ENCODE measurements around the gene AZIN2. TPM values are rescaled to one million over a fixed set of nuclear protein-coding genes. Genes with fewer than 3 reads are reported as not detected.
"Not testable (repeated sequence)": the region's sequence is repeated elsewhere in the genome, so short reads cannot be mapped to it uniquely, and the experiment has no call there.

Gene AZIN2
- total RNA-seq, 2 experiments from 2014 or later: 16.5 to 16.6 TPM

- DNase-seq: no peak
- H3K36me3 Mint-ChIP-seq: peaks cover 7% of the 10 kb centered on the region
- H3K27me3 Mint-ChIP-seq: no peaks in the 10 kb centered on the region
- peaks cover 1% of the 10 kb centered on the region for H3K9me3 Mint-ChIP-seq
- no peak overlapping the region for H3K4me3 Mint-ChIP-seq
- no peak overlapping the region for H3K27ac Mint-ChIP-seq
- POLR2A ChIA-PET: no interaction called here
- peaks cover 39% of the 10 kb centered on the region for H3K4me1 Mint-ChIP-seq
- ATAC-seq (ENCODE audit: low read depth): no peak
Observed at GRCh38 chr1:33130297-33130696, 49.3 kb downstream of the AZIN2 start.

DNA sequence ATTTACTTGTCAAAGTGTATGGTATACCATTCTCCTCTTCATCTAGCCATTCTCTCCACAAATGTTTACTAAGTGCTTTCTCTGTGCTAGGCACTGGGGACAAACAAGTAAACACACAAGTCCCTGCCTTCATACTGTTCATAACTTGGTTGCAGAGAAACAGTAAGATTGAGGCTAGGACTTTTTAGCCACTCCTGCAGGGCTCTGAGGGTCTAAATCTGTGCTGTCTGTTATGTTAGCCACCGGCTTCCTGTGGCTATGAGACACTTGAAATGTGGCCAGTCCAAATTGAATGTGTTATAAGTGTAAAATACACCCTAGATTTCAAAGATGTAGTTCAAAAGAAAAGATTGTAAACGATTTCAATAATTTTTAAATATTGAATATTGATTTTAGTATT lies 50.2 kb downstream of the AZIN2 start:
- Mint-ChIP-seq H3K27me3 (no peaks in the 10 kb centered on the region), H3K27ac (no peak overlapping the region), H3K4me3 (no peak overlapping the region), H3K36me3 (no peaks in the 10 kb centered on the region), H3K9me3 (peaks cover 1% of the 10 kb centered on the region), H3K4me1 (peaks cover 31% of the 10 kb centered on the region)
- no peak for DNase-seq
- POLR2A ChIA-PET: no interaction called here
- ATAC-seq (ENCODE audit: low read depth): no peak

DNA sequence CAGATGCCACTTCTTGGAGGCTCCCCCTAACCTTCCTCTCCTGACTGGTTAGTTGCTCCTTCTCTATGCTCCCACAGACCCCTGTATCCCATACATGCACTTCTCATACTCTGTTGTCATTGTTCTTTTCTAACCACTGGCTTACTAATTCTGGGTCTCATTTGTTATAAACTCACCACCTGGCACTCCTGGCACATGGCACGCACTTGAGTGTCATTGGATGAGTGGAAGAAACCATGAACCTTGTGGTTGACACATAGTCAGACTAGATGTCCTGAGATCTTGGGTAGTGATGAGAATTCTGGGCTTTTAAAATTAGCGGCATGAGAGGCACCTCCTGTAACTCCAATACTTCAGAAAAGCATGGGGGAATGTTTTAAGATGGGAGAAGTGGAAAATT lies 51.6 kb downstream of the AZIN2 start:
- Mint-ChIP-seq H3K36me3 (no peaks in the 10 kb centered on the region), H3K9me3 (peaks cover 1% of the 10 kb centered on the region), H3K27me3 (no peaks in the 10 kb centered on the region), H3K4me1 (peaks cover 30% of the 10 kb centered on the region), H3K4me3 (no peak overlapping the region), H3K27ac (peak overlapping the region; percentile 56)
- DNase-seq: no peak
- POLR2A ChIA-PET: no interaction called here
- ATAC-seq (ENCODE audit: low read depth): no peak

DNA sequence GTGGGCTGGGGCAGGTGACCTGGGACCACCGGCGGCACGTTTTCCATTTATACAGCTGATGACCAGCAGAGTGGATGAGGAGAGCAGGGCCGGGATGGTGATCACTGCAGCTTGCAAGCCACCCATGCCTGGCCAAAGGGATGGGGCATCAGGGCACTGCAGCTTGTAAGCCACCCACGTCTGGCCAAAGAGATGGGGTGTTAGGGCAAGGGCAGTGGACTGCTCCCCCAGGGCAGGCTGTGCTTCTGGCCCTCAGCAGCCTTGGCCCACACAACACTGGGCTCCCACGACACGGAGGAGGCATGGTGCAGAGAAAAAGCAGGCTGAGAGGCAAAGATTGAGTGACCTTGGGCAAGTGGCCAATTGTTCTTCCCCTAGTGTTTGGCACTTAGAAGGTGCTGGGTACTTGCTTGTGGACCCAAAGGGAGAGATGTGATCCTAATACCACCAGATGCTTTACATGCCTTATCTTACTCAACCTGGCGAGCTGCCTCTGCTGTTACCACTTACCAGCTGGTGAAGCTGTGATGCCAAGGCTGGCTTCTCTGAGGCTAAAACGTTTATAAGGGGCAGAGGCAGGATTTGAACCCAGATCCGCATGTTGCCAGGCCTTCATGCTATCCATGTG lies 52.6 kb downstream of the AZIN2 start:
- Mint-ChIP-seq H3K27me3 (no peaks in the 10 kb centered on the region), H3K27ac (no peak overlapping the region), H3K9me3 (peaks cover 1% of the 10 kb centered on the region), H3K4me1 (peaks cover 26% of the 10 kb centered on the region), H3K4me3 (no peak overlapping the region), H3K36me3 (no peaks in the 10 kb centered on the region)
- ATAC-seq (ENCODE audit: low read depth): no peak
- POLR2A ChIA-PET: no interaction called here
- no peak for DNase-seq

- H3K36me3 Mint-ChIP-seq; H3K9me3 Mint-ChIP-seq; POLR2A ChIA-PET; DNase-seq; H3K4me3 Mint-ChIP-seq; ATAC-seq (ENCODE audit: low read depth); H3K27ac Mint-ChIP-seq; H3K27me3 Mint-ChIP-seq: not testable (repeated sequence)
- peaks cover 15% of the 10 kb centered on the region for H3K4me1 Mint-ChIP-seq
Observed at GRCh38 chr1:33136041-33136440, 55.1 kb downstream of the AZIN2 start.

- Mint-ChIP-seq H3K36me3 (no peaks in the 10 kb centered on the region), H3K4me3 (no peak overlapping the region), H3K27me3 (no peaks in the 10 kb centered on the region), H3K9me3 (no peaks in the 10 kb centered on the region), H3K4me1 (peaks cover 11% of the 10 kb centered on the region), H3K27ac (no peak overlapping the region)
- POLR2A ChIA-PET: interaction anchor here (0.6 to 0.8 kb wide), 2 partner anchors 11 to 475 kb away, joined by 4 read pairs; no protein-coding TSS in a partner anchor
- peak; percentile 63 for DNase-seq
- peak; percentile 53 for ATAC-seq (ENCODE audit: low read depth)
Observed at GRCh38 chr1:33137800-33138199, 56.8 kb downstream of the AZIN2 start.

DNA sequence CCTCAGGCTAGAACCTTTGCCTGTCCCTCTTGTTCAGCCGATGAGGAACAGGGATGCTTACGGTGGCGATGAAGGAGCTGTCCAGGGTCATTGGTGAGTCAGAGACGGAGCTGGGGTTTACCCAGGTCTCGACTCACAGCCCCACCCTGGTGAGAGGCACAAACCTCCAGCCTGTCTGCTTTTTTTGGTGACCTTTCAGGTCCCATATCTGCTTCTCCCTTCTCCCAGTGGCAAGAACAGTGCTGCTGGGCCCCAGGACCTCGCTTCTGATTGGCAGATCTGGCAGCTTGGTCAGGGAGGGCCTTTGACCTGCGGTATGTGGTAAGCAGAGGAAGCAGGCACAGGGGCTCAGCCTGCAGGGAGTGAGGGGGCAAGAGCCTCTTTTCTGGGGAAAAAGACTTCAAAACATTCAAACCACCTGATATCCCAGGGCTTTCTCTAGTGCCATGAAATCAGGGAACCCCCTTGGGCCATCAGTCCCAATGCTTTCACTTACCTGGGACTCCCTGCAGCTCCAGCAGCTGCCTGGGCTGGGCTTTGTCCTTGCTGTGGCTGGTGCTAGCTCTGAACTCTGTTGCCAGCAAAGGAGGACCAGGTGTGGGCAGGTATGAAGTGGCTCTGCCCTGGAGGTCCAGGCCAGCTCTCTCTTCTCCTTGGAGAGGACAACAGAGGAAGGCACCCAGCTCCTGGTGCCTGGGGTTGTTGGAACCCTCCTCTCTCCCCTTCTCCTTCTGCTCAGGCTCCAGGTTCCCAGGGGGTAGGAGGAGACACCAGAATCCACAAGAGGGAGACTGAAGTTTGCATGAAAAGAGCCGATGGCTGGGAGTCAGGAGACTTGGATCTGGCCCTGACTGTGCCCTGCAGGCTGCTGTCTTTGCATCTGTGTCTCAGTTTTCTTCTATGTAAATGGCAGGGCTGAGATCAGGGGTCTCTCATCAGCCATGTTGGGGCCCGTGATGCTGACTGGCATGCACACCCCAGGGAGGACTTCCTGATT lies 59.5 kb downstream of the AZIN2 start:
- peaks cover 14% of the 10 kb centered on the region for H3K4me1 Mint-ChIP-seq
- DNase-seq: no peak
- H3K9me3 Mint-ChIP-seq: no peaks in the 10 kb centered on the region
- ATAC-seq (ENCODE audit: low read depth): no peak
- POLR2A ChIA-PET: interaction anchor here (0.7 to 1.3 kb wide), 2 partner anchors 13 to 14 kb away, joined by 3 to 4 read pairs; no protein-coding TSS in a partner anchor
- no peak overlapping the region for H3K4me3 Mint-ChIP-seq
- H3K27ac Mint-ChIP-seq: no peak overlapping the region
- H3K27me3 Mint-ChIP-seq: no peaks in the 10 kb centered on the region
- H3K36me3 Mint-ChIP-seq: no peaks in the 10 kb centered on the region

DNA sequence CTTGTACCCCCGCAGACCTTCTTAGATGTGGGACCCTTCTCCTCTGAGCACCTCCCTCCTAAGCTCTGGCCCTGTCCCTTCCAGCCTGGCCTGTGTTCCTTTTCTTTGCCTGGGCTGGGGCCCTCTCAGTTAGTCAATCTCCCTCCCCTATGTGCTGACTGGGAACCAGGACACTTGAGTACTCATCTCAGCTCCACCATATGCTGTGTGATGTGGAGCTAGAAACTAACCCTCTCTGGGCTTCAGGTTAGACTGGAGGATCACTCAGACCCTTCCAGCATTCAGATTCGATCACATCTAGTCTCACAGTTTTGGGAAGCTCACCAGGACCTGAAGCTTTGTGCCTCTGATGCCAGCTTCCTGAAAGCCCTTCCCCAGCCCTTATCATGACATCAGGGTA lies 60.3 kb downstream of the AZIN2 start:
- H3K9me3 Mint-ChIP-seq: no peaks in the 10 kb centered on the region
- no peak overlapping the region for H3K4me3 Mint-ChIP-seq
- ATAC-seq (ENCODE audit: low read depth): no peak
- no peaks in the 10 kb centered on the region for H3K27me3 Mint-ChIP-seq
- peak overlapping the region; percentile 74 for H3K27ac Mint-ChIP-seq
- H3K4me1 Mint-ChIP-seq: peaks cover 13% of the 10 kb centered on the region
- DNase-seq: no peak
- no peaks in the 10 kb centered on the region for H3K36me3 Mint-ChIP-seq
- POLR2A ChIA-PET: interaction anchor here (1.3 kb wide), 1 partner anchor 14 kb away, joined by 3 read pairs; no protein-coding TSS in a partner anchor

- Mint-ChIP-seq H3K4me1 (peaks cover 12% of the 10 kb centered on the region), H3K4me3 (no peak overlapping the region), H3K36me3 (peaks cover 3% of the 10 kb centered on the region), H3K27ac (no peak overlapping the region), H3K27me3 (no peaks in the 10 kb centered on the region), H3K9me3 (no peaks in the 10 kb centered on the region)
- POLR2A ChIA-PET: interaction anchor here (0.6 to 1.3 kb wide), 2 partner anchors 14 to 188 kb away, joined by 3 to 4 read pairs; no protein-coding TSS in a partner anchor
- no peak for ATAC-seq (ENCODE audit: low read depth)
- DNase-seq: no peak
Observed at GRCh38 chr1:33141781-33142180, 60.8 kb downstream of the AZIN2 start.

GRCh38 chr1:33142483-33143064 lies 61.6 kb downstream of the AZIN2 start:
- Mint-ChIP-seq H3K4me1 (peaks cover 12% of the 10 kb centered on the region), H3K4me3 (no peak overlapping the region), H3K9me3 (no peaks in the 10 kb centered on the region), H3K36me3 (peaks cover 4% of the 10 kb centered on the region), H3K27me3 (no peaks in the 10 kb centered on the region), H3K27ac (no peak overlapping the region)
- DNase-seq (no peak), ATAC-seq (ENCODE audit: low read depth) (no peak)
- POLR2A ChIA-PET: interaction anchor here (0.6 to 1.5 kb wide), 2 partner anchors 19 to 189 kb away, joined by 3 to 4 read pairs; no protein-coding TSS in a partner anchor

DNA sequence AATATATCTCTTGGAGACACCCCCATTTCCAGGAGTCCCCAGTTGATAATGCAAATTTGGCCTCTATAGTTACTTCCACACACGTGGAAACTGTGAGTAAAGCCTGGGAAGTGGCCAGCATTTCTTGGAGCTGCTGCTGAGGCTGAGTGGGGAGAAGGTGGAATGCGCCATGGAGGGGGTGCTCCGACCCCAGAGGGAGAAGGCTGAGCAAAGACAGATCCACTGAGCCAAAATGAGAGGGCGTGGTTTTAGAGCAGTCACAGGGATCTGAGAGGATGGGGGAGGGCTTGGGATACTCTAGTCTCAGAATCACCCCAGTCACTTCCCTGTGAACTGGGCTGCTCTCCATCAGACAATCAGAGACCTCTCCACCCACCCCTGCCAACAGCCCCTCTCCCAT lies 62.2 kb downstream of the AZIN2 start:
- H3K9me3 Mint-ChIP-seq: no peaks in the 10 kb centered on the region
- H3K4me3 Mint-ChIP-seq: no peak overlapping the region
- H3K4me1 Mint-ChIP-seq: peaks cover 12% of the 10 kb centered on the region
- ATAC-seq (ENCODE audit: low read depth) (no peak), DNase-seq (no peak)
- POLR2A ChIA-PET: interaction anchor here (1.5 kb wide), 1 partner anchor 19 kb away, joined by 3 read pairs; no protein-coding TSS in a partner anchor
- H3K27ac Mint-ChIP-seq: no peak overlapping the region
- H3K27me3 Mint-ChIP-seq: no peaks in the 10 kb centered on the region
- H3K36me3 Mint-ChIP-seq: peaks cover 4% of the 10 kb centered on the region

DNA sequence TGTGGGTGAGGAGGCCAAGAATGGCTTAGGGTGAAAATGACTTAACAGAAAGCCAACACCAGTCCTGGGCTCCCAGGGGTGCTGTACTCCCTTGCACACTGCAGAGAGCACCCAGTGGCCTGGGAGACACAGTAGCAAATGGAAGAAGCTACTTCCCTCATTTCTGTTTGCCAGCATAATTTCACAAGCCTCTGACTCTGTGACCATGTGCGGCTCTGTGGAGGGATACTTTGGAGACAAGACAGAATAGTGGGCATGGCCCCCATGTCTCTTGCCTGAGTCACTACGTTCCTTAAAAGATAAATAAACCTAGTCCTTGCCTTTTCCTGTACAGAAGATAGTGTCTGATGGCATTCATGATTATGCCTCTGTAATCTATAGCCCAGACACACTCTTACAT lies 62.7 kb downstream of the AZIN2 start:
- Mint-ChIP-seq H3K4me1 (peaks cover 12% of the 10 kb centered on the region), H3K27ac (no peak overlapping the region), H3K36me3 (peaks cover 4% of the 10 kb centered on the region)

GRCh38 chr1:33146003-33146402 lies 65.0 kb downstream of the AZIN2 start:
- Mint-ChIP-seq H3K9me3 (no peaks in the 10 kb centered on the region), H3K27me3 (no peaks in the 10 kb centered on the region), H3K4me3 (no peak overlapping the region), H3K4me1 (peaks cover 7% of the 10 kb centered on the region), H3K27ac (no peak overlapping the region), H3K36me3 (peaks cover 4% of the 10 kb centered on the region)
- DNase-seq (no peak), ATAC-seq (ENCODE audit: low read depth) (no peak)
- POLR2A ChIA-PET: no interaction called here

More for the DNA sequence above, 62.7 kb downstream of the AZIN2 start:
- no peak for ATAC-seq (ENCODE audit: low read depth)
- DNase-seq: no peak
- H3K27me3 Mint-ChIP-seq: no peaks in the 10 kb centered on the region
- POLR2A ChIA-PET: interaction anchor here (1.5 kb wide), 1 partner anchor 18 kb away, joined by 3 read pairs; no protein-coding TSS in a partner anchor
- H3K4me3 Mint-ChIP-seq: no peak overlapping the region
- H3K9me3 Mint-ChIP-seq: no peaks in the 10 kb centered on the region
